Measurements from ENCODE around the gene CD68.

DNA sequence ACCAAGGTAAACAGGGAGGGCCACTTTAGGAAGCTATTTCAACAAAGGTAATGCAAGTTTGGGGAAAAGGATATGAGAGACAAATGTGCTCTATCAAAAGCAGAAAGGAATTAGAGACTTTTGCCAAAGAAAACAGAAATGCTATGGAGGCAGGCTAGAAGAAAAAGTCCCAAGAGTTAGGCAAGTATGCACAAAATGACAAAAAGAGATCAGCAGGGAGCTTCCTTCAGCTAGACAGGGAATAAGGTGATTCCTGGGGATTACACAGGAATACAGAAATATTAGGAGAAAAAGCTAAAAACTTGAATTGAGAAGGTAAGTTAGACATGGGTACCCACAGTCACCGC is 32.8 kb downstream of the CD68 start:
- no peak for TF ChIP-seq EZH2 (IDR thresholded peaks at IDR 0.05; ENCODE audit: borderline replicate concordance, low read depth, low read length, poor library complexity, severe bottlenecking)
- TF ChIP-seq, protein P1, sequence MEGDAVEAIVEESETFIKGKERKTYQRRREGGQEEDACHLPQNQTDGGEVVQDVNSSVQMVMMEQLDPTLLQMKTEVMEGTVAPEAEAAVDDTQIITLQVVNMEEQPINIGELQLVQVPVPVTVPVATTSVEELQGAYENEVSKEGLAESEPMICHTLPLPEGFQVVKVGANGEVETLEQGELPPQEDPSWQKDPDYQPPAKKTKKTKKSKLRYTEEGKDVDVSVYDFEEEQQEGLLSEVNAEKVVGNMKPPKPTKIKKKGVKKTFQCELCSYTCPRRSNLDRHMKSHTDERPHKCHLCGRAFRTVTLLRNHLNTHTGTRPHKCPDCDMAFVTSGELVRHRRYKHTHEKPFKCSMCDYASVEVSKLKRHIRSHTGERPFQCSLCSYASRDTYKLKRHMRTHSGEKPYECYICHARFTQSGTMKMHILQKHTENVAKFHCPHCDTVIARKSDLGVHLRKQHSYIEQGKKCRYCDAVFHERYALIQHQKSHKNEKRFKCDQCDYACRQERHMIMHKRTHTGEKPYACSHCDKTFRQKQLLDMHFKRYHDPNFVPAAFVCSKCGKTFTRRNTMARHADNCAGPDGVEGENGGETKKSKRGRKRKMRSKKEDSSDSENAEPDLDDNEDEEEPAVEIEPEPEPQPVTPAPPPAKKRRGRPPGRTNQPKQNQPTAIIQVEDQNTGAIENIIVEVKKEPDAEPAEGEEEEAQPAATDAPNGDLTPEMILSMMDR (conservative IDR thresholded peaks at IDR 0.05; ENCODE audit: low read depth, low read length), result no peak
